Measurements from ENCODE around the gene ECM2. TPM values are rescaled to one million over a fixed set of nuclear protein-coding genes. Genes with fewer than 3 reads are reported as not detected.

ECM2 gene
- total RNA-seq, 6 donors from 2014 or later, result 2.1 to 11.3 (median 8.5) TPM

DNA sequence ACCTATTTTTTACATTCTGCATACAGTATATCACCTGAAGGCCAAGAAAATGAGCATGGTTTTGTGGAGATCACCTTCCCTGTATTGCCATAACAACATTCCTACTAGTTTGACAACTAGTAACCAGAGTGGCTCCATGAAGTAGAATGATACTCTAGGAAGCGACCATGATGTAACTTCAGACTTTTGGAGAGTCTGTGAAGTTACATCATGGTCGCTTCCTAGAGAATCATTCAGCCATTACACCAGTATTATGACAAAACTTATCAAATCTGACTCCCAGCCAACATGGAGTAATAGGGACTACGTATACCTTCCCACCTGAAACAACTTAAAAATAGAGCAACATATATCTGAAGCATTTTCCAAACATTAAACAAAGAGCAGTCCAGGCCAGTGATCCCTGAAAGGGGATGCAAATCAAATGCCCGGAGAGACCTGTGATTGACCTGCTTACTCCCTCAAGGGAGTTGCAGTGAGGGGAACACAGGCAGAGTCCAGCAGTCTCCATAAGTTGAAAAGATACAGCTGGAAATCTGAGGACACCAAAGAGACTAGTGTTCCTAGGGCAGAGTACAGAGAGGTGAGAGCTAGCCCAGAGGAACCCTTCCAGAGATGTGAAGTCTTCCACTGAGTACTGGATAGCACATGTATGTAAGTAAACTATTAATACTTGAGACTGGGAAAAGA is 7.8 kb downstream of the ECM2 start:
- DNase-seq (no peak), ATAC-seq (ENCODE audit: low FRiP score in 2 of 2) (no peak)
- 87 to 88% methylated on average over 4 of the region's 4 CpGs for WGBS, 2 donors

GRCh38 chr9:92527291-92527828 is 8.4 kb downstream of the ECM2 start:
- 74 to 92% methylated on average over 2 of the region's 2 CpGs for WGBS, 2 donors
- H3K9me3 ChIP-seq, result no peaks in the 10 kb centered on the region
- ATAC-seq (ENCODE audit: low FRiP score in 2 of 2), result no peak
- H3K4me1 ChIP-seq, result no peaks in the 10 kb centered on the region
- no peak for DNase-seq
- no peaks in the 10 kb centered on the region for H3K27me3 ChIP-seq
- no peaks in the 10 kb centered on the region for H3K36me3 ChIP-seq
- TF ChIP-seq EP300 (IDR thresholded peaks at IDR 0.05) (no peak), POLR2AphosphoS5 (IDR thresholded peaks at IDR 0.05) (no peak), POLR2A (IDR thresholded peaks at IDR 0.05) (no peak), CTCF (IDR thresholded peaks at IDR 0.05) (no peak)
- H3K27ac ChIP-seq, result no peak overlapping the region
- H3K4me3 ChIP-seq, result no peak overlapping the region

More for the DNA sequence above, 7.8 kb downstream of the ECM2 start:
- Histone ChIP-seq H3K27ac (no peak overlapping the region), H3K4me3 (no peak overlapping the region), H3K9me3 (no peaks in the 10 kb centered on the region), H3K4me1 (no peaks in the 10 kb centered on the region), H3K27me3 (no peaks in the 10 kb centered on the region), H3K36me3 (no peaks in the 10 kb centered on the region)
- no peak for TF ChIP-seq POLR2AphosphoS5 (IDR thresholded peaks at IDR 0.05)
- TF ChIP-seq EP300 (IDR thresholded peaks at IDR 0.05), result no peak
- TF ChIP-seq POLR2A (IDR thresholded peaks at IDR 0.05), result no peak
- no peak for TF ChIP-seq CTCF (IDR thresholded peaks at IDR 0.05)

- TF ChIP-seq POLR2AphosphoS5 (IDR thresholded peaks at IDR 0.05), result no peak
- no peak for TF ChIP-seq POLR2A (IDR thresholded peaks at IDR 0.05)
- TF ChIP-seq CTCF (IDR thresholded peaks at IDR 0.05), result no peak
- TF ChIP-seq EP300 (IDR thresholded peaks at IDR 0.05), result no peak
- H3K27me3 ChIP-seq, result no peaks in the 10 kb centered on the region
- H3K4me3 ChIP-seq, result no peak overlapping the region
- no peaks in the 10 kb centered on the region for H3K9me3 ChIP-seq
- no peaks in the 10 kb centered on the region for H3K4me1 ChIP-seq
- ATAC-seq (ENCODE audit: low FRiP score in 2 of 2) (no peak), DNase-seq (no peak)
- H3K36me3 ChIP-seq, result no peaks in the 10 kb centered on the region
- H3K27ac ChIP-seq, result no peak overlapping the region
- 93 to 95% methylated on average over 5 of the region's 5 CpGs for WGBS, 2 donors
Observed at GRCh38 chr9:92525306-92525705, 10.5 kb downstream of the ECM2 start.

DNA sequence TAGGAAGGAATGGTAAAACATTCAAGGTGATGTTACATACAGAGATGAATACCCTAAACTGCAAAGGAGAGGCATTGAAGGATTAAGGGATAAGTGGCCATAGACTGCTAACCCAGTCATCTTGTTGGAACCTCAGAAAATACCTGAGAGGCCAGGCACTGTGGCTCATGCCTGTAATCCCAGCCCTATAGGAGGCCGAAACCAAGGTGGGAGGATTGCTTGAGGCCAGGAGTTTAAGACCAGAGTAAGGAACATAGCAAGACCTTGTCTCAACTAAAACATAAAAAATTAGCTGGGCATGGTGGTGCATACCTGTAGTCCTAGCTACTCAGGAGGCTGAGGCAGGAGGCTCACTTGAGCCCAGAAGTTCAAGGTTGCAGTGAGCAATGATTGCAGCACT is 10.9 kb downstream of the ECM2 start:
- Histone ChIP-seq H3K4me3 (no peak overlapping the region), H3K9me3 (no peaks in the 10 kb centered on the region), H3K27me3 (no peaks in the 10 kb centered on the region), H3K4me1 (no peaks in the 10 kb centered on the region), H3K27ac (no peak overlapping the region), H3K36me3 (no peaks in the 10 kb centered on the region)
- WGBS, 2 donors, result 94% methylated on average over 1 of the region's 1 CpG; no CpG with 5 or more reads in 1 of the 2 donors
- ATAC-seq (ENCODE audit: low FRiP score in 2 of 2) (no peak), DNase-seq (no peak)
- no peak for TF ChIP-seq POLR2A (IDR thresholded peaks at IDR 0.05)
- TF ChIP-seq POLR2AphosphoS5 (IDR thresholded peaks at IDR 0.05), result no peak
- TF ChIP-seq EP300 (IDR thresholded peaks at IDR 0.05), result no peak
- no peak for TF ChIP-seq CTCF (IDR thresholded peaks at IDR 0.05)

Data from upper lobe of left lung (tissue), 6 donors.